ENCODE measurements around the gene PAPOLB.

Gene PAPOLB

GRCh38 chr7:4833176-4833575, 28.7 kb downstream of the PAPOLB start:
- no peak for ATAC-seq
- no peak for TF ChIP-seq ZC3H10 (CRISPR knock-in tag; IDR thresholded peaks at IDR 0.05)
- no peak for TF ChIP-seq ARNTL (CRISPR knock-in tag; IDR thresholded peaks at IDR 0.05; ENCODE audit: borderline replicate concordance, low read depth)
- TF ChIP-seq SNAI2 (CRISPR knock-in tag; IDR thresholded peaks at IDR 0.05) = no peak
- no peak for TF ChIP-seq POU6F1 (CRISPR knock-in tag; IDR thresholded peaks at IDR 0.05; ENCODE audit: borderline replicate concordance, low read depth)
- TF ChIP-seq ESRRG (CRISPR knock-in tag; IDR thresholded peaks at IDR 0.05) = no peak
- no peak for TF ChIP-seq PPARA (CRISPR knock-in tag; IDR thresholded peaks at IDR 0.05; ENCODE audit: borderline replicate concordance)

DNA sequence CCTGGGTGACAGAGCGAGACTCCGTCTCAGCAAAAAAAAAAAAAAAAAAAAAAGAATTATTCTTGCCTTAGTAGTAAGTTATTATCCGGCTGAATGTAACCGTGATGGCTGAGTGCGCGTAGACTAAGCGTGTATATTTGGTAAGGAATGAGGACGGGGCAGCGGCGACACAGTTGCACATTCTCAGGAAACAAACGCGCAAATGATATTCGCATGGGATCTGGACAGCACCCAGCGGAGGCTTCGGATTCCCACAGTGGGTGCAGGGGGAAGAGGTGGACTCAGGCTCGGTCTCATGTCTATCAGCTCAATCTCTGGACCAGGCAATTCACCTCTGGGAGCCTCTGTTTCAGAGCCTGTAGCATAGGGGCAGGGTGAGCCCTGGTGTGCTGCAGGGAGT, 29.1 kb downstream of the PAPOLB start:
- no peak for ATAC-seq
- TF ChIP-seq BACH2 (CRISPR knock-in tag; IDR thresholded peaks at IDR 0.05; ENCODE audit: borderline replicate concordance) (no peak), GLIS3 (CRISPR knock-in tag; IDR thresholded peaks at IDR 0.05) (no peak), POU6F1 (CRISPR knock-in tag; IDR thresholded peaks at IDR 0.05; ENCODE audit: borderline replicate concordance, low read depth) (no peak), ZFP30 (CRISPR knock-in tag; IDR thresholded peaks at IDR 0.05) (no peak), RARB (CRISPR knock-in tag; IDR thresholded peaks at IDR 0.05) (no peak), ZNF8 (CRISPR knock-in tag; IDR thresholded peaks at IDR 0.05) (no peak), ARNTL (CRISPR knock-in tag; IDR thresholded peaks at IDR 0.05; ENCODE audit: borderline replicate concordance, low read depth) (no peak), OSR1 (CRISPR knock-in tag; IDR thresholded peaks at IDR 0.05) (no peak), SNAI2 (CRISPR knock-in tag; IDR thresholded peaks at IDR 0.05) (no peak), ESRRG (CRISPR knock-in tag; IDR thresholded peaks at IDR 0.05) (no peak)
- TF ChIP-seq, protein P1, sequence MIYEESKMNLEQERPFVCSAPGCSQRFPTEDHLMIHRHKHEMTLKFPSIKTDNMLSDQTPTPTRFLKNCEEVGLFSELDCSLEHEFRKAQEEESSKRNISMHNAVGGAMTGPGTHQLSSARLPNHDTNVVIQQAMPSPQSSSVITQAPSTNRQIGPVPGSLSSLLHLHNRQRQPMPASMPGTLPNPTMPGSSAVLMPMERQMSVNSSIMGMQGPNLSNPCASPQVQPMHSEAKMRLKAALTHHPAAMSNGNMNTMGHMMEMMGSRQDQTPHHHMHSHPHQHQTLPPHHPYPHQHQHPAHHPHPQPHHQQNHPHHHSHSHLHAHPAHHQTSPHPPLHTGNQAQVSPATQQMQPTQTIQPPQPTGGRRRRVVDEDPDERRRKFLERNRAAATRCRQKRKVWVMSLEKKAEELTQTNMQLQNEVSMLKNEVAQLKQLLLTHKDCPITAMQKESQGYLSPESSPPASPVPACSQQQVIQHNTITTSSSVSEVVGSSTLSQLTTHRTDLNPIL (CRISPR knock-in tag; IDR thresholded peaks at IDR 0.05; ENCODE audit: low read depth) = no peak
- TF ChIP-seq, protein P2, sequence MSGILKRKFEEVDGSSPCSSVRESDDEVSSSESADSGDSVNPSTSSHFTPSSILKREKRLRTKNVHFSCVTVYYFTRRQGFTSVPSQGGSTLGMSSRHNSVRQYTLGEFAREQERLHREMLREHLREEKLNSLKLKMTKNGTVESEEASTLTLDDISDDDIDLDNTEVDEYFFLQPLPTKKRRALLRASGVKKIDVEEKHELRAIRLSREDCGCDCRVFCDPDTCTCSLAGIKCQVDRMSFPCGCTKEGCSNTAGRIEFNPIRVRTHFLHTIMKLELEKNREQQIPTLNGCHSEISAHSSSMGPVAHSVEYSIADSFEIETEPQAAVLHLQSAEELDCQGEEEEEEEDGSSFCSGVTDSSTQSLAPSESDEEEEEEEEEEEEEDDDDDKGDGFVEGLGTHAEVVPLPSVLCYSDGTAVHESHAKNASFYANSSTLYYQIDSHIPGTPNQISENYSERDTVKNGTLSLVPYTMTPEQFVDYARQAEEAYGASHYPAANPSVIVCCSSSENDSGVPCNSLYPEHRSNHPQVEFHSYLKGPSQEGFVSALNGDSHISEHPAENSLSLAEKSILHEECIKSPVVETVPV (CRISPR knock-in tag; IDR thresholded peaks at IDR 0.05) = no peak
- TF ChIP-seq, protein P3, sequence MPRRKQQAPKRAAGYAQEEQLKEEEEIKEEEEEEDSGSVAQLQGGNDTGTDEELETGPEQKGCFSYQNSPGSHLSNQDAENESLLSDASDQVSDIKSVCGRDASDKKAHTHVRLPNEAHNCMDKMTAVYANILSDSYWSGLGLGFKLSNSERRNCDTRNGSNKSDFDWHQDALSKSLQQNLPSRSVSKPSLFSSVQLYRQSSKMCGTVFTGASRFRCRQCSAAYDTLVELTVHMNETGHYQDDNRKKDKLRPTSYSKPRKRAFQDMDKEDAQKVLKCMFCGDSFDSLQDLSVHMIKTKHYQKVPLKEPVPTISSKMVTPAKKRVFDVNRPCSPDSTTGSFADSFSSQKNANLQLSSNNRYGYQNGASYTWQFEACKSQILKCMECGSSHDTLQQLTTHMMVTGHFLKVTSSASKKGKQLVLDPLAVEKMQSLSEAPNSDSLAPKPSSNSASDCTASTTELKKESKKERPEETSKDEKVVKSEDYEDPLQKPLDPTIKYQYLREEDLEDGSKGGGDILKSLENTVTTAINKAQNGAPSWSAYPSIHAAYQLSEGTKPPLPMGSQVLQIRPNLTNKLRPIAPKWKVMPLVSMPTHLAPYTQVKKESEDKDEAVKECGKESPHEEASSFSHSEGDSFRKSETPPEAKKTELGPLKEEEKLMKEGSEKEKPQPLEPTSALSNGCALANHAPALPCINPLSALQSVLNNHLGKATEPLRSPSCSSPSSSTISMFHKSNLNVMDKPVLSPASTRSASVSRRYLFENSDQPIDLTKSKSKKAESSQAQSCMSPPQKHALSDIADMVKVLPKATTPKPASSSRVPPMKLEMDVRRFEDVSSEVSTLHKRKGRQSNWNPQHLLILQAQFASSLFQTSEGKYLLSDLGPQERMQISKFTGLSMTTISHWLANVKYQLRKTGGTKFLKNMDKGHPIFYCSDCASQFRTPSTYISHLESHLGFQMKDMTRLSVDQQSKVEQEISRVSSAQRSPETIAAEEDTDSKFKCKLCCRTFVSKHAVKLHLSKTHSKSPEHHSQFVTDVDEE (CRISPR knock-in tag; IDR thresholded peaks at IDR 0.05) = no peak

GRCh38 chr7:4831723-4832495, 29.9 kb downstream of the PAPOLB start:
- ATAC-seq = no peak
- TF ChIP-seq BACH2 (CRISPR knock-in tag; IDR thresholded peaks at IDR 0.05; ENCODE audit: borderline replicate concordance) (no peak), SNAI2 (CRISPR knock-in tag; IDR thresholded peaks at IDR 0.05) (no peak), RARB (CRISPR knock-in tag; IDR thresholded peaks at IDR 0.05) (no peak), GLIS3 (CRISPR knock-in tag; IDR thresholded peaks at IDR 0.05) (no peak), PPARA (CRISPR knock-in tag; IDR thresholded peaks at IDR 0.05; ENCODE audit: borderline replicate concordance) (no peak), ZNF565 (CRISPR knock-in tag; conservative IDR thresholded peaks at IDR 0.05; ENCODE audit: low read depth) (no peak), PATZ1 (CRISPR knock-in tag; IDR thresholded peaks at IDR 0.05; ENCODE audit: borderline replicate concordance) (no peak), OSR1 (CRISPR knock-in tag; IDR thresholded peaks at IDR 0.05) (no peak), ZC3H10 (CRISPR knock-in tag; IDR thresholded peaks at IDR 0.05) (no peak), TOX (CRISPR knock-in tag; IDR thresholded peaks at IDR 0.05; ENCODE audit: borderline replicate concordance) (no peak), ESRRG (CRISPR knock-in tag; IDR thresholded peaks at IDR 0.05) (no peak), CSDC2 (CRISPR knock-in tag; IDR thresholded peaks at IDR 0.05) (no peak), ZFP3 (CRISPR knock-in tag; IDR thresholded peaks at IDR 0.05) (no peak)
- TF ChIP-seq, protein P3 (CRISPR knock-in tag; IDR thresholded peaks at IDR 0.05) = no peak

Measured in SK-N-SH treated with all-trans-retinoic acid at 6 μM for 48 hours (cell line).